Activated B cell treated with CpG ODN at 0.5 μM for 24 hours (primary cell): ENCODE measurements around the gene UNCX. TPM values are rescaled to one million over a fixed set of nuclear protein-coding genes. Genes with fewer than 3 reads are reported as not detected.
"Not testable (repeated sequence)": the region's sequence is repeated elsewhere in the genome, so short reads cannot be mapped to it uniquely, and the experiment has no call there.

ENCODE experiments used
- ATAC-seq: fragments of 200-7000 bp; cut with Tn5 transposase; one replicate; pipeline ENCODE4 v1.10.0; 2021; ENCODE audit warnings: low read depth, mild to moderate bottlenecking, moderate library complexity
- CTCF ChIA-PET: fragments of 350-600 bp; sonication (Branson Sonifier 250); formaldehyde crosslinking; loops from one replicate; lab custom pipeline; 2021; ENCODE audit warnings: antibody characterized with exemption; lab: Charles Lee
- POLR2A ChIA-PET: fragments of 350-600 bp; sonication (Branson Sonifier 250); formaldehyde crosslinking; loops from one replicate; lab custom pipeline; 2021; ENCODE audit warnings: antibody characterized with exemption; lab: Charles Lee
- DNase-seq: peaks from one replicate; pipeline ENCODE4 v3.0.0; 2022
- H3K27ac Mint-ChIP-seq: one replicate; pipeline ENCODE4 v1.8.0; 2020; ENCODE audit warnings: mixed read lengths
- H3K27me3 Mint-ChIP-seq: one replicate; pipeline ENCODE4 v1.8.0; 2021; ENCODE audit warnings: mixed read lengths
- H3K36me3 Mint-ChIP-seq: one replicate; pipeline ENCODE4 v1.8.0; 2021; ENCODE audit warnings: low read depth, mixed read lengths
- H3K4me1 Mint-ChIP-seq: one replicate; pipeline ENCODE4 v1.8.0; 2021; ENCODE audit warnings: mixed read lengths
- H3K4me3 Mint-ChIP-seq: one replicate; pipeline ENCODE4 v1.8.0; 2020; ENCODE audit warnings: mild to moderate bottlenecking, mixed read lengths
- H3K9me3 Mint-ChIP-seq: one replicate; pipeline ENCODE4 v1.8.0; 2020; ENCODE audit warnings: mixed read lengths
- intact Hi-C: fragments of 100-400 bp; cut with micrococcal nuclease; formaldehyde crosslinking; loops from one replicate; pipeline ENCODE4 v1.15.1; 2024
- total RNA-seq: library from RNA; stranded (reverse); gene quantifications from 2 replicates; pipeline ENCODE4 v1.2.3, GENCODE V29; 2022
- TF ChIP-seq, protein P1 (sequence below): fragments of 200-600 bp; IDR thresholded peaks from one replicate; pipeline ENCODE4 v1.8.0; 2022; ENCODE audit warnings: antibody characterized with exemption, mild to moderate bottlenecking

The UNCX gene
- total RNA-seq, 1 donor from 2014 or later = not detected

DNA sequence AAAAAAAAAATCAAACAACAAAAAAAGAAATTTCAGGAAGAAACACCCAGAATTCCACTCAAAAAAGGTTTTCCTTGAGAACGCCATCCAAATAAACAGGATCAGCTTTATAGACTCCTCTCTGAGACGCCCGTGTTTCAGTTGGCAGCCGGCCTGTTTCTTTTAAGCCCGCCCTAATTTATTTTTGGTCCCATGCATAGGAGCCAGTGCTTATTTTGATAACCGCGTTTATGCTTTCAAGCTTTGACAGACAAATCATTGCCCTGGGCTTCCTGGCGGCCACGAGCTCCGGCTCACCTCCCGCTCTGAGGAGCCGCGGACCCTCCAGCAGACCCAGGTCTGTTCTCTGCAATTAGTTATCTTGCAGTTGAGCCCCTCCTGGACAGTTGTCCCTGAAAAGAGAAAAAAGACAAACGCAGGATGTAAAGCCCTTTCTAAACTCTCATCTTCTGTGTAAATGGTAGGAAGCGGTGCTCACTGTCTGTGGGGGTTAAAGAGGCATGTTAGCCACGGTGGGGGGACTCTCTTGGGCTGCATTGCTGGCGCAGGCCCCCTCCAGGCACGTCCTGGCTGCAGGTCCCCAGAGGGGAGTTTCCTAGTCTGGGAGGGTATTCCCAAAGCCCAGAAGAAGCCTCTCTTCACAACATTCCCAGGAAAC, 22.2 kb upstream of the UNCX start:
- no peaks in the 10 kb centered on the region for H3K9me3 Mint-ChIP-seq

DNA sequence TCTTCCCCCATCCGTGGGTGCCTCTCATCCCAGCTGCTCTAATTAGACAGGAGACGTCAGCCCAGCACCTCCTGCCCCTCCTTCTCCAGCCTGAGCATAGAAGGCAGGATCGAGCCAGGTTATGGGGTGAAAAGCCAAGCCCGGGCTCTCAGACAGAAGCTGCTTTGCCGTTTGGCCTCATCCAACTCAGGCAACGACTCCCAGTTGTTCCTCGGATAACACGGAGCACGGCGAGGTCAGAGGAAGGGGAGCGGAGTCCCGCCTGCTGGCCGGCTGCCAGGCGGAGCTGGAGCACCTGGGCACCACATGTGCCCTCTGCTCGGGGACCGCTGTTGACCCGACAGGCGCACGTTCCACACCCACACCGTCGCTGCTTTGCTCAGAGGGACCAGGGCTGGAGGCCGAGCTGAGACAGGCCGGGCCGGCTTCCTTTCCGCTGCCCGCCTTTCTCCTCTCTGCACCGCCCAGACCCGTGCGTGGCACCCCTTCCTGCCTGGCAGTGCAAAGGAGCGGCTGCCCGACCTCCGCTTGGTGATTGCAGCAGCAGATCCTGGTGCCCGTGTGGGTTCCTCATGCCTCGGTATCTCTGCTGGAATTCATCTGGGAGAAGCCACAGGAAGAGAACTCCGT, 21.6 kb upstream of the UNCX start:
- no peaks in the 10 kb centered on the region for H3K9me3 Mint-ChIP-seq
- CTCF ChIA-PET = no interaction called here
- DNase-seq = no peak
- no peaks in the 10 kb centered on the region for H3K4me1 Mint-ChIP-seq
- no peak for ATAC-seq
- no peak overlapping the region for H3K4me3 Mint-ChIP-seq
- TF ChIP-seq, protein P1, sequence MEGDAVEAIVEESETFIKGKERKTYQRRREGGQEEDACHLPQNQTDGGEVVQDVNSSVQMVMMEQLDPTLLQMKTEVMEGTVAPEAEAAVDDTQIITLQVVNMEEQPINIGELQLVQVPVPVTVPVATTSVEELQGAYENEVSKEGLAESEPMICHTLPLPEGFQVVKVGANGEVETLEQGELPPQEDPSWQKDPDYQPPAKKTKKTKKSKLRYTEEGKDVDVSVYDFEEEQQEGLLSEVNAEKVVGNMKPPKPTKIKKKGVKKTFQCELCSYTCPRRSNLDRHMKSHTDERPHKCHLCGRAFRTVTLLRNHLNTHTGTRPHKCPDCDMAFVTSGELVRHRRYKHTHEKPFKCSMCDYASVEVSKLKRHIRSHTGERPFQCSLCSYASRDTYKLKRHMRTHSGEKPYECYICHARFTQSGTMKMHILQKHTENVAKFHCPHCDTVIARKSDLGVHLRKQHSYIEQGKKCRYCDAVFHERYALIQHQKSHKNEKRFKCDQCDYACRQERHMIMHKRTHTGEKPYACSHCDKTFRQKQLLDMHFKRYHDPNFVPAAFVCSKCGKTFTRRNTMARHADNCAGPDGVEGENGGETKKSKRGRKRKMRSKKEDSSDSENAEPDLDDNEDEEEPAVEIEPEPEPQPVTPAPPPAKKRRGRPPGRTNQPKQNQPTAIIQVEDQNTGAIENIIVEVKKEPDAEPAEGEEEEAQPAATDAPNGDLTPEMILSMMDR = no peak
- H3K27ac Mint-ChIP-seq = no peak overlapping the region
- intact Hi-C loops = no loop called here
- POLR2A ChIA-PET = no interaction called here
- no peaks in the 10 kb centered on the region for H3K36me3 Mint-ChIP-seq
- H3K27me3 Mint-ChIP-seq = peaks cover 25% of the 10 kb centered on the region

More for the DNA sequence above, 22.2 kb upstream of the UNCX start:
- intact Hi-C loops = no loop called here
- Mint-ChIP-seq H3K4me1 (no peaks in the 10 kb centered on the region), H3K36me3 (no peaks in the 10 kb centered on the region), H3K27me3 (peaks cover 25% of the 10 kb centered on the region), H3K4me3 (no peak overlapping the region), H3K27ac (no peak overlapping the region)
- TF ChIP-seq, protein P1 = no peak
- POLR2A ChIA-PET = no interaction called here
- ATAC-seq = no peak
- no peak for DNase-seq
- CTCF ChIA-PET = no interaction called here

DNA sequence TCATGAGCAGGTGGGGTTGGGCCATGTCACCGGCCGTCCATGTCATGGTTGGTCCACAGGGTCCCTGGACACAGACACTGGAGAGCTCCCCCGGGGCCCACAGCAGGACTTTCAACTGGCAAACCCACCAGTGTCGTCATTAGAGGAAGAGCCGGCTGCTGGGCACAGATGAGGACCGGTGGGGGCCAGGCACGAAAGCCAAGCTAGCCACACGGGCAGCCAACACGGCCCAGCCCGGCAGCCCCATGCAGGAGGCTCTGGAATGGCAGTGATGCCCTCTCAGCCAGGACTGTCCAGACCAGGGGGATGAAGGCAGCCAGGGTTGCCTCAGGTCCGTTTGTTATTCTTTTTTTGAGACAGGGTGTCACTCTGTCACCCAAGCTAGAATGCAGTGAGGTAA, 21.1 kb upstream of the UNCX start:
- DNase-seq = no peak
- ChIA-PET CTCF (no interaction called here), POLR2A (no interaction called here)
- Mint-ChIP-seq H3K9me3 (no peaks in the 10 kb centered on the region), H3K36me3 (no peaks in the 10 kb centered on the region), H3K27ac (no peak overlapping the region), H3K27me3 (peaks cover 25% of the 10 kb centered on the region), H3K4me3 (no peak overlapping the region), H3K4me1 (no peaks in the 10 kb centered on the region)
- intact Hi-C loops = no loop called here
- TF ChIP-seq, protein P1 = no peak
- no peak for ATAC-seq

DNA sequence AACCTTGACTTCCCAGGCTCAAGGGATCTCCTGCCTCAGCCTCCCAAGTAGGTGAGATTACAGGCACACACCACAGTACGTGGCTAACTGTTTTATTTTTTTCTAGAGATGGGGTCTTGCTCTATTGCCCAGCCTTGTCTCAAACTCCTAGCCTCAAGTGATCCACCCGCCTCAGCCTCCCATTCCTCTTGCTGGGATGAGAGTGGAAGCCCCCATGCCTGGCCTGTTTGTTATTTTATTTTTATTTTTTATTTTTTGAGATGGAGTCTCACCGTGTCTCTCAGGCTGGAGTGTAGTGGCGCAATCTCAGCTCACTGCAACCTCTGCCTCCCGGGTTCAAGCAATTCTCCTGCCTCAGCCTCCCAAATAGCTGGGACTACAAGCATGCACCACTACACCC, 20.6 kb upstream of the UNCX start:
- POLR2A ChIA-PET, H3K27ac Mint-ChIP-seq, ATAC-seq, H3K9me3 Mint-ChIP-seq, DNase-seq, CTCF ChIA-PET, H3K36me3 Mint-ChIP-seq, H3K4me3 Mint-ChIP-seq, intact Hi-C loops, H3K4me1 Mint-ChIP-seq: not testable (repeated sequence)
- peaks cover 28% of the 10 kb centered on the region for H3K27me3 Mint-ChIP-seq

DNA sequence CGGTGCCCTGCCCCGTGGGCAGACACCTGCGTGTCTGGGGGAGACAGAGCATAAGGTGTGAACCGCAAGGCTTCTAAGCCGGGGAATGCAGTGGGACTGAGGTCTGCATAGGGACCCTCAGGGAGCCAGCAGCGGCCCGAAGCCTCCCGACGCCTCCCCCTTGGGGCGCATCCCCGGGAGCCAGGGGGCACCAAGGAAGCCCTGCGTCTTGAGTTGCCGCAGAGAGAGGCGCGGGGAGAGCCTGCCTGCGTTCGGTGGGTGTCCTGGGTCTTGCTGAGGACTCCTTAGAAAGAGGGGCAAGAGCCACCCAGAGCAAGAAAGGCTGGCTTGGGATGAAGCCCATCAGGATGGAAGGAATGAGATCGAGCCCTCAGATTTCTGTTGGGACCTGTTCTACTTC, 18.2 kb upstream of the UNCX start:
- CTCF ChIA-PET = no interaction called here
- Mint-ChIP-seq H3K9me3 (peaks cover 4% of the 10 kb centered on the region), H3K4me3 (no peak overlapping the region), H3K4me1 (no peaks in the 10 kb centered on the region), H3K36me3 (no peaks in the 10 kb centered on the region), H3K27me3 (peaks cover 27% of the 10 kb centered on the region), H3K27ac (no peak overlapping the region)
- POLR2A ChIA-PET = no interaction called here
- intact Hi-C loops = no loop called here
- ATAC-seq (no peak), DNase-seq (no peak)
- TF ChIP-seq, protein P1 = no peak
